ENCODE results near the gene NECTIN2.
"Not testable (repeated sequence)": the region's sequence is repeated elsewhere in the genome, so short reads cannot be mapped to it uniquely, and the experiment has no call there.

Gene NECTIN2

GRCh38 chr19:44887648-44888047 lies 41.6 kb downstream of the NECTIN2 start:
- ATAC-seq, result no peak

- not testable (repeated sequence) for ATAC-seq
These were observed 42.2 kb downstream of the NECTIN2 start for GRCh38 chr19:44888335-44888734.

- no peak for ATAC-seq
These were observed 43.8 kb downstream of the NECTIN2 start for GRCh38 chr19:44889830-44890365.

GRCh38 chr19:44890366-44891015 lies 44.4 kb downstream of the NECTIN2 start:
- ATAC-seq, result peak; percentile 84 to 87

GRCh38 chr19:44891016-44891882 lies 45.2 kb downstream of the NECTIN2 start, which contains the start of gene TOMM40:
Gene TOMM40 (plus strand): TSS chr19:44891254. CDS start chr19:44891416, 162 bp downstream.
- ATAC-seq, result no peak

- ATAC-seq, result no peak
These were observed 46.8 kb downstream of the NECTIN2 start for GRCh38 chr19:44892932-44893331.

- ATAC-seq, result no peak
These were observed 47.4 kb downstream of the NECTIN2 start for GRCh38 chr19:44893332-44894051.

GRCh38 chr19:44894052-44894400 lies 47.9 kb downstream of the NECTIN2 start:
- no peak for ATAC-seq

GRCh38 chr19:44894946-44895345 lies 48.8 kb downstream of the NECTIN2 start:
- ATAC-seq, result no peak

GRCh38 chr19:44897835-44898234 lies 51.7 kb downstream of the NECTIN2 start:
- no peak for ATAC-seq

- no peak for ATAC-seq
These were observed 54.5 kb downstream of the NECTIN2 start for GRCh38 chr19:44900328-44901244.

GRCh38 chr19:44903216-44903601 lies 57.1 kb downstream of the NECTIN2 start:
- no peak for ATAC-seq

- peak in 1 of 2 donors; percentile 54 for ATAC-seq
These were observed 57.7 kb downstream of the NECTIN2 start for GRCh38 chr19:44903602-44904425.

GRCh38 chr19:44904426-44904994 lies 58.4 kb downstream of the NECTIN2 start:
- no peak for ATAC-seq

GRCh38 chr19:44905437-44906160 lies 59.5 kb downstream of the NECTIN2 start, which contains the start of gene APOE:
Gene APOE (plus strand): TSS chr19:44905796. CDS start chr19:44906625, 829 bp downstream.
- ATAC-seq, result peak; percentile 11 to 12

GRCh38 chr19:44907613-44908012 lies 61.5 kb downstream of the NECTIN2 start:
- ATAC-seq, result no peak

- no peak for ATAC-seq
These were observed 62.2 kb downstream of the NECTIN2 start for GRCh38 chr19:44908074-44908835.

- ATAC-seq, result no peak
These were observed 62.8 kb downstream of the NECTIN2 start for GRCh38 chr19:44908836-44909261.

GRCh38 chr19:44909775-44910174 lies 63.7 kb downstream of the NECTIN2 start:
- no peak for ATAC-seq
